Activated B cell treated with CpG ODN at 0.5 μM for 24 hours (primary cell): ENCODE results near the gene HES4. TPM values are rescaled to one million over a fixed set of nuclear protein-coding genes. Genes with fewer than 3 reads are reported as not detected.

Experiments
- ATAC-seq: fragments of 200-7000 bp; cut with Tn5 transposase; one replicate; pipeline ENCODE4 v1.10.0; 2021; ENCODE audit warnings: low read depth, mild to moderate bottlenecking, moderate library complexity
- CTCF ChIA-PET: fragments of 350-600 bp; sonication (Branson Sonifier 250); formaldehyde crosslinking; loops from one replicate; lab custom pipeline; 2021; ENCODE audit warnings: antibody characterized with exemption; lab: Charles Lee
- POLR2A ChIA-PET: fragments of 350-600 bp; sonication (Branson Sonifier 250); formaldehyde crosslinking; loops from one replicate; lab custom pipeline; 2021; ENCODE audit warnings: antibody characterized with exemption; lab: Charles Lee
- DNase-seq: peaks from one replicate; pipeline ENCODE4 v3.0.0; 2022
- H3K27ac Mint-ChIP-seq: one replicate; pipeline ENCODE4 v1.8.0; 2020; ENCODE audit warnings: mixed read lengths
- H3K27me3 Mint-ChIP-seq: one replicate; pipeline ENCODE4 v1.8.0; 2021; ENCODE audit warnings: mixed read lengths
- H3K36me3 Mint-ChIP-seq: one replicate; pipeline ENCODE4 v1.8.0; 2021; ENCODE audit warnings: low read depth, mixed read lengths
- H3K4me1 Mint-ChIP-seq: one replicate; pipeline ENCODE4 v1.8.0; 2021; ENCODE audit warnings: mixed read lengths
- H3K4me3 Mint-ChIP-seq: one replicate; pipeline ENCODE4 v1.8.0; 2020; ENCODE audit warnings: mild to moderate bottlenecking, mixed read lengths
- H3K9me3 Mint-ChIP-seq: one replicate; pipeline ENCODE4 v1.8.0; 2020; ENCODE audit warnings: mixed read lengths
- intact Hi-C: fragments of 100-400 bp; cut with micrococcal nuclease; formaldehyde crosslinking; loops from one replicate; pipeline ENCODE4 v1.15.1; 2024
- total RNA-seq: library from RNA; stranded (reverse); gene quantifications from 2 replicates; pipeline ENCODE4 v1.2.3, GENCODE V29; 2022
- TF ChIP-seq, protein P1 (sequence below): fragments of 200-600 bp; IDR thresholded peaks from one replicate; pipeline ENCODE4 v1.8.0; 2022; ENCODE audit warnings: antibody characterized with exemption, mild to moderate bottlenecking

The HES4 gene
- total RNA-seq, 1 donor from 2014 or later = 0.67 TPM

DNA sequence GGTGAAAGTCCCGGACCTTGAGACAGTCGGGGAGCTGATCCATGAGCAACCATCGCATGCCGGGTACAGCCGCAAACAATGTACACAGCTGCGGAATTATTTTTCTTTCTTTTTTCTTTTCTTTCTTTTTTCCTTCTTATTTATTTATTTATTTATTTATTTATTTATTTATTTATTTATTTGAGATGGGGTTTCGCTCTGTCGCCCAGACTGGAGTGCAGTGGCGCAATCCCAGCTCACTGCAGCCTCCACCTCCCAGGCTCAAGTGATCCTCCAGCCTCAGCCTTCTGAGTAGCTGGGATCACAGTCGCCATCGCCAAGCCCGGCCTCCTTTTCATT, 15.5 kb downstream of the HES4 start:
- ChIA-PET CTCF (interaction anchor here (0.7 to 2.7 kb wide), 15 partner anchors 8 to 521 kb away, joined by 3 to 23 read pairs (median 3); partner anchors contain the start of gene ISG15), POLR2A (interaction anchor here (0.7 to 1.7 kb wide), 5 partner anchors 77 to 307 kb away, joined by 3 to 7 read pairs (median 3); no protein-coding TSS in a partner anchor)
- peaks cover 27% of the 10 kb centered on the region for H3K27me3 Mint-ChIP-seq
- intact Hi-C loops = loop anchor here (1.0 to 2.0 kb wide), 4 partner anchors 17 to 456 kb away; no protein-coding TSS in a partner anchor
- no peak overlapping the region for H3K27ac Mint-ChIP-seq
- H3K9me3 Mint-ChIP-seq = no peaks in the 10 kb centered on the region
- TF ChIP-seq, protein P1, sequence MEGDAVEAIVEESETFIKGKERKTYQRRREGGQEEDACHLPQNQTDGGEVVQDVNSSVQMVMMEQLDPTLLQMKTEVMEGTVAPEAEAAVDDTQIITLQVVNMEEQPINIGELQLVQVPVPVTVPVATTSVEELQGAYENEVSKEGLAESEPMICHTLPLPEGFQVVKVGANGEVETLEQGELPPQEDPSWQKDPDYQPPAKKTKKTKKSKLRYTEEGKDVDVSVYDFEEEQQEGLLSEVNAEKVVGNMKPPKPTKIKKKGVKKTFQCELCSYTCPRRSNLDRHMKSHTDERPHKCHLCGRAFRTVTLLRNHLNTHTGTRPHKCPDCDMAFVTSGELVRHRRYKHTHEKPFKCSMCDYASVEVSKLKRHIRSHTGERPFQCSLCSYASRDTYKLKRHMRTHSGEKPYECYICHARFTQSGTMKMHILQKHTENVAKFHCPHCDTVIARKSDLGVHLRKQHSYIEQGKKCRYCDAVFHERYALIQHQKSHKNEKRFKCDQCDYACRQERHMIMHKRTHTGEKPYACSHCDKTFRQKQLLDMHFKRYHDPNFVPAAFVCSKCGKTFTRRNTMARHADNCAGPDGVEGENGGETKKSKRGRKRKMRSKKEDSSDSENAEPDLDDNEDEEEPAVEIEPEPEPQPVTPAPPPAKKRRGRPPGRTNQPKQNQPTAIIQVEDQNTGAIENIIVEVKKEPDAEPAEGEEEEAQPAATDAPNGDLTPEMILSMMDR = no peak
- no peak for ATAC-seq
- no peaks in the 10 kb centered on the region for H3K36me3 Mint-ChIP-seq
- DNase-seq = no peak
- H3K4me3 Mint-ChIP-seq = no peak overlapping the region
- no peaks in the 10 kb centered on the region for H3K4me1 Mint-ChIP-seq

DNA sequence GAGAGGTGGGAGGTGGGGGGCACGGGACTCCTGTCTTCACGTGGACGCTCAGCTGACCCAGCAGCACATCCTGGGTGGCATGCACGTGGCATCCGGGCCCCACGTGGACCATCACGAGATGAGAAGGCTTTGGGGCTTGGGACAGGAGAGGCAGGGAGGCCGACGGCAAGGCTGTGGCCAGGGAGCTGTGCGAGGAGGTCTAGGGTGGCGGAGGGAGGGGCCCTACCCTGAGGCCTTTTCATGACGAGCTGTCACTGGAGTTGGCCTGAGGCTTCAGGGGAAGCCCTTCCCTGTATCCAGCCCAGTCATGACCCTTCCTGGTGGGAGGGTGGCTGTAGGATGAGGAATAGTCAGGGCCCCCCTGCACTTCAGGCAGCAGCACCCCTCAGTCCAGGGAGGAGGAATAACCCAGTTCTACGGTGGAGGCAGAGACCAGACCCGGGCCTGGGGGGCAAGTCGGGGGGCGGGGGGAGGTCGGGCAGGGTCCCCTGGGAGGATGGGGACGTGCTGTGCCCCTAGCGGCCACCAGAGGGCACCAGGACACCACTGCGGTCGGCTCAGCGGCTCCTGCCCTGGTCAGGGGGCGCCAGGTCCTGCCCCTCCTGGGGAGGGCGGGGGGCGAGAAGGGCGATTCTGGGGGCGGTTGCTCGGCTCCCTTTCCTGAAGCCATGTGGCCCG, 16.0 kb downstream of the HES4 start:
- H3K27ac Mint-ChIP-seq = no peak overlapping the region
- H3K4me3 Mint-ChIP-seq = no peak overlapping the region
- H3K9me3 Mint-ChIP-seq = no peaks in the 10 kb centered on the region
- DNase-seq = peak; percentile 66
- H3K27me3 Mint-ChIP-seq = peaks cover 23% of the 10 kb centered on the region
- no peaks in the 10 kb centered on the region for H3K4me1 Mint-ChIP-seq
- ATAC-seq = peak; percentile 95
- TF ChIP-seq, protein P1 = peak; percentile 39
- ChIA-PET CTCF (interaction anchor here (0.7 to 2.7 kb wide), 17 partner anchors 9 to 522 kb away, joined by 3 to 23 read pairs (median 4); partner anchors contain the start of genes ISG15 and PLEKHN1), POLR2A (interaction anchor here (0.7 to 1.7 kb wide), 5 partner anchors 78 to 308 kb away, joined by 3 to 7 read pairs (median 3); no protein-coding TSS in a partner anchor)
- intact Hi-C loops = loop anchor here (1.0 to 2.0 kb wide), 4 partner anchors 17 to 457 kb away; no protein-coding TSS in a partner anchor
- H3K36me3 Mint-ChIP-seq = no peaks in the 10 kb centered on the region

DNA sequence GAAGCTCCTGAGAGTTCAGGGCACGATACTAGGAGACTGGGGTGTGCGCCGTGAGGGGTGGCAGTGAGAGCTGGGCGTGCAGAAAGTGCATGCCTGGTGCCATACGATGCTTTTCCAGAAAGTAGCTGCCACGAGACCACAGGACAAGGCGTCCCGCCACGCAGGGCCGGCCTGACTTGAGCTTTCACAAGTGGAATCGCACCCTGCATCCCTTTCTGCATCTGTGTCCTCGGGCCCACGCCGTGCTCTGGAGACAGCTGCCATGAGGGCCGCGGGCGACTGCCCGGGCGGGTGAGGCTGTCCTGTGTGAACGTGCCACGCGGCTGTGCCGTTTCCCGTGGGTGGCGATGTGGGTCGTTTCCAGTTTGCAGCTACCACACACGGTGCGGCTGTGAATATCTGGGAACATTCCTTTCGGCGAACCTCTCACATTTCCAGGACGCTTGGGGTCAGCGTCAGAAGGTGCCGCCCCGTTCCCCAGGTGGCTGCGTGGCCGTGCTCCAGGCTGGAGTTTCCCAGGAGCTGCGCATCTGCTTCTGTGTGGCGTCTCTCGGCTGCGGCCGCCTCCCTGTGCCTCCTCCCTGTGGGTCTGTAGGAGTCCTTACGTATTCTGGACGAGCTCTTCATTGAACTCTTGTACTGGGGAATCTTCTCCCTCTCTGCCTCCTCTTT, 17.0 kb downstream of the HES4 start:
- Mint-ChIP-seq H3K4me1 (no peaks in the 10 kb centered on the region), H3K27ac (no peak overlapping the region), H3K27me3 (peaks cover 26% of the 10 kb centered on the region), H3K9me3 (no peaks in the 10 kb centered on the region), H3K36me3 (no peaks in the 10 kb centered on the region), H3K4me3 (no peak overlapping the region)
- CTCF ChIA-PET = interaction anchor here (1.0 to 3.2 kb wide), 5 partner anchors 16 to 308 kb away, joined by 4 to 16 read pairs (median 5); partner anchors contain the start of genes ISG15 and PLEKHN1
- no peak for ATAC-seq
- intact Hi-C loops = no loop called here
- POLR2A ChIA-PET = interaction anchor here (0.6 to 1.7 kb wide), 2 partner anchors 268 to 301 kb away, joined by 3 read pairs; no protein-coding TSS in a partner anchor
- TF ChIP-seq, protein P1 = no peak
- no peak for DNase-seq

DNA sequence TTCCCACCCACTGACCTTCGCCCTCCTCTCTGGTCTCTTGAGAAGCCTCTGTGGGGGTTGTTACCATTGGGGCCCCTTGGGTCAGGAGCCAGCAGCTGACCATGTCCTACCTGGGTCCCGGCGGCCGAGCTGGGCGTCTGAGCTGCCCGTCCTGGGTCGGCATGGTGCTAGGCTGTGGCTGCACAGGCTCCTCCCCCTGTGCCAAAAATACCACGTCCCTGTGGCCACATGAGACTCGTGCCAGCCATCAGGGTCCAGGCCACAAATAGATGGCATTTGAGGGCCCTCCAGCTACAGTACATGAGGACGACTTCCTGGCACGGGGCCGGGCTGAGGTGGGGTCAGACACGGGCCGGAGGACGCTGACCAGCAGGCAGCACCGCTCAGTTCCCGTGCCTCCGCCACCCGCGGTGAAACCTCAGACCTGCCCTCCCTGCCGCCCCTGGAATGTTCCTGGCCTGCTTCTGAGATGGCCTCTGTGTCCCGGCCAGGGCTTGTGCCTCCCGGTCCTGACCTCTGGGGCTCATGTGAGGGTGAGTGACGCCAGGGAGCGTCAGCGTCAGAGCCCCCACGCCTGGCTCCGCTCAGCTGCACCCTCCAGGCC, 17.8 kb downstream of the HES4 start, which contains the start of gene PERM1:
Gene PERM1, minus strand, starts transcription at position 139 of the 604 bp plus-strand sequence. CDS start 1,064 bp downstream, outside the sequence.
- ATAC-seq = no peak
- Mint-ChIP-seq H3K4me1 (no peaks in the 10 kb centered on the region), H3K27me3 (peaks cover 22% of the 10 kb centered on the region), H3K36me3 (no peaks in the 10 kb centered on the region), H3K4me3 (no peak within 1 kb of the TSS), H3K27ac (no peak within 1 kb of the TSS), H3K9me3 (no peaks in the 10 kb centered on the region)
- POLR2A ChIA-PET = no interaction called here
- intact Hi-C loops = no loop called here
- CTCF ChIA-PET = interaction anchor here (2.4 to 3.2 kb wide), 2 partner anchors 19 to 309 kb away, joined by 8 to 16 read pairs; no protein-coding TSS in a partner anchor
- DNase-seq = no peak
- TF ChIP-seq, protein P1 = no peak
